ENCODE measurements around the gene TLR9. TPM values are rescaled to one million over a fixed set of nuclear protein-coding genes. Genes with fewer than 3 reads are reported as not detected.

The TLR9 gene
- total RNA-seq, 1 experiment from 2014 or later, result not detected

GRCh38 chr3:52256159-52256558 lies 30.7 kb upstream of the TLR9 start:
- Mint-ChIP-seq H3K4me3 (no peak overlapping the region), H3K9me3 (no peaks in the 10 kb centered on the region), H3K4me1 (no peaks in the 10 kb centered on the region), H3K36me3 (ENCODE audit: insufficient read depth in 1 of 3, low read depth in 3 of 3) (peaks cover 45 to 99% (median 85%) of the 10 kb centered on the region in 3 experiments; a peak in 6 of 7 replicates), H3K27ac (no peak overlapping the region), H3K27me3 (ENCODE audit: low read depth) (no peaks in the 10 kb centered on the region)
- H3K23me2 ChIP-seq (ENCODE audit: insufficient read length, low read depth, low read length, poor library complexity, severe bottlenecking), result no peaks in the 10 kb centered on the region
- no peaks in the 10 kb centered on the region; the same call in 1 of the 2 replicates for H3K27me3 ChIP-seq (ENCODE audit: insufficient read depth, low read length)
- WGBS (ENCODE audit: extremely low coverage, insufficient read length, low lambda C conversion rate), result no CpG with 5 or more reads among the region's 3 CpGs
- no peak overlapping the region for H2BK20ac ChIP-seq (ENCODE audit: low read depth, low read length, poor library complexity, severe bottlenecking)
- H4K8ac ChIP-seq (replicated peaks; ENCODE audit: insufficient read length, low read depth, low read length), result no peak overlapping the region
- no peak overlapping the region for H3K9ac ChIP-seq (ENCODE audit: extremely low read depth, insufficient read length, low read length)
- H3K56ac ChIP-seq (ENCODE audit: insufficient read length, low read depth, low read length), result no peak overlapping the region
- no peak for TF ChIP-seq CTCF (conservative IDR thresholded peaks at IDR 0.05)
- H3K9me3 ChIP-seq (ENCODE audit: control insufficient read depth, low read depth, low read length), result no peaks in the 10 kb centered on the region
- H3K14ac ChIP-seq (ENCODE audit: insufficient read depth, low read length), result no peak overlapping the region
- no peak overlapping the region for H3K4me2 ChIP-seq (ENCODE audit: insufficient read depth, insufficient read length, low read length)
- H2BK120ac ChIP-seq (ENCODE audit: low read depth, low read length, poor library complexity, severe bottlenecking), result no peak overlapping the region
- no peak overlapping the region for H4K91ac ChIP-seq (ENCODE audit: insufficient read length, low read depth, low read length)
- H2BK12ac ChIP-seq (ENCODE audit: insufficient read length, low read depth, low read length), result no peak overlapping the region
- no peak overlapping the region for H3K23ac ChIP-seq (ENCODE audit: insufficient read length, low read depth, low read length)
- H3K79me1 ChIP-seq (ENCODE audit: insufficient read depth, low read depth, low read length, poor library complexity, severe bottlenecking), result no peaks in the 10 kb centered on the region
- H3K18ac ChIP-seq (ENCODE audit: insufficient read length, low read depth, low read length), result no peak overlapping the region
- DNase-seq, result no peak
- H4K20me1 ChIP-seq (ENCODE audit: control insufficient read depth, insufficient read depth, insufficient read length), result no peaks in the 10 kb centered on the region
- H2BK15ac ChIP-seq (ENCODE audit: low read depth, low read length), result no peak overlapping the region
- no peak overlapping the region for H2AK5ac ChIP-seq (ENCODE audit: insufficient read length, low read length)
- H3K79me2 ChIP-seq (ENCODE audit: insufficient read depth, low read length), result no peaks in the 10 kb centered on the region
- no peak overlapping the region for H3K4ac ChIP-seq (ENCODE audit: low read depth, low read length)
- H3K27ac ChIP-seq (ENCODE audit: insufficient read length, low read depth, low read length), result no peak overlapping the region
- H3T11ph ChIP-seq (ENCODE audit: low read length), result no peak overlapping the region
- H3K4me1 ChIP-seq (ENCODE audit: insufficient read depth, low read length), result no peaks in the 10 kb centered on the region
- H2AFZ ChIP-seq (ENCODE audit: low read length), result no peak overlapping the region
- H2BK5ac ChIP-seq (ENCODE audit: insufficient read length, low read length), result no peak overlapping the region
- no peak overlapping the region for H4K5ac ChIP-seq (ENCODE audit: insufficient read length, low read depth, low read length)
